Astrocyte of the spinal cord (primary cell): ENCODE data around the gene ANGEL1.

Source experiments
- DNase-seq: peaks from one replicate; pipeline ENCODE4 v3.0.0; 2011; ENCODE audit warnings: low read depth, low spot score
- H3K4me3 ChIP-seq: 2 replicates; pipeline ENCODE4 v1.5.1; 2011; ENCODE audit warnings: low read depth, mild to moderate bottlenecking, low read length, moderate library complexity
- in situ Hi-C: cut with HindIII; loops from 2 replicates; pipeline ENCODE4 v1.10.0; 2017; ENCODE audit warnings: low sequenced_read_pairs
- TF ChIP-seq, protein P1 (sequence below): IDR thresholded peaks from 2 replicates; pipeline ENCODE4 v1.5.1; 2012; ENCODE audit warnings: low read depth, mild to moderate bottlenecking, low read length, inconsistent platforms

ANGEL1 gene

GRCh38 chr14:76810953-76811400 is 1.7 kb downstream of the ANGEL1 start:
- TF ChIP-seq, protein P1, sequence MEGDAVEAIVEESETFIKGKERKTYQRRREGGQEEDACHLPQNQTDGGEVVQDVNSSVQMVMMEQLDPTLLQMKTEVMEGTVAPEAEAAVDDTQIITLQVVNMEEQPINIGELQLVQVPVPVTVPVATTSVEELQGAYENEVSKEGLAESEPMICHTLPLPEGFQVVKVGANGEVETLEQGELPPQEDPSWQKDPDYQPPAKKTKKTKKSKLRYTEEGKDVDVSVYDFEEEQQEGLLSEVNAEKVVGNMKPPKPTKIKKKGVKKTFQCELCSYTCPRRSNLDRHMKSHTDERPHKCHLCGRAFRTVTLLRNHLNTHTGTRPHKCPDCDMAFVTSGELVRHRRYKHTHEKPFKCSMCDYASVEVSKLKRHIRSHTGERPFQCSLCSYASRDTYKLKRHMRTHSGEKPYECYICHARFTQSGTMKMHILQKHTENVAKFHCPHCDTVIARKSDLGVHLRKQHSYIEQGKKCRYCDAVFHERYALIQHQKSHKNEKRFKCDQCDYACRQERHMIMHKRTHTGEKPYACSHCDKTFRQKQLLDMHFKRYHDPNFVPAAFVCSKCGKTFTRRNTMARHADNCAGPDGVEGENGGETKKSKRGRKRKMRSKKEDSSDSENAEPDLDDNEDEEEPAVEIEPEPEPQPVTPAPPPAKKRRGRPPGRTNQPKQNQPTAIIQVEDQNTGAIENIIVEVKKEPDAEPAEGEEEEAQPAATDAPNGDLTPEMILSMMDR: peak; percentile 67
- peak; percentile 35 for DNase-seq
- in situ Hi-C loops: no loop called here

GRCh38 chr14:76810525-76810924 is 2.2 kb downstream of the ANGEL1 start:
- in situ Hi-C loops: no loop called here
- no peak overlapping the region for H3K4me3 ChIP-seq
- TF ChIP-seq, protein P1: no peak
- DNase-seq: no peak

More at GRCh38 chr14:76810953-76811400, 1.7 kb downstream of the ANGEL1 start:
- H3K4me3 ChIP-seq: peak overlapping the region; percentile 4

DNA sequence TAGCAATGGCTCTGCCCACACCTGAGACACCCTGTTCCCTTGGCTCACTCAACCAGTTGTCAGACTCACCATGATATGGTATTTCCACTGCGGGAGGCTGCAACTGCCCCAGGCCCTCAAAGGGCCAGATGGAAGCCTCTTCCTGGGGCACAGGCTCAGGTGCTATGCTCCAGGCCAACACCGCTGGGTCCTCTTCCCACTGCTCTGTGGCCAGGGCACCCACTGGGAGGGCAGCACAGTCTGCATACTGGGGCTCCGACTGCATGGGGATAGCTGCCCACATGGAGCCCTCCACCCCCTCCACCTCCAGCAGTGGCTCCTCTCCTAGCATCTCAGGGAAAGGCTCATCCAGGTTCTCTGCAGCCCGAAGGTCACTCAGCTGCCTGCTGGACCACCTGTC is 3.7 kb downstream of the ANGEL1 start:
- DNase-seq: no peak
- in situ Hi-C loops: no loop called here
- H3K4me3 ChIP-seq: no peak overlapping the region
- TF ChIP-seq, protein P1: no peak

DNA sequence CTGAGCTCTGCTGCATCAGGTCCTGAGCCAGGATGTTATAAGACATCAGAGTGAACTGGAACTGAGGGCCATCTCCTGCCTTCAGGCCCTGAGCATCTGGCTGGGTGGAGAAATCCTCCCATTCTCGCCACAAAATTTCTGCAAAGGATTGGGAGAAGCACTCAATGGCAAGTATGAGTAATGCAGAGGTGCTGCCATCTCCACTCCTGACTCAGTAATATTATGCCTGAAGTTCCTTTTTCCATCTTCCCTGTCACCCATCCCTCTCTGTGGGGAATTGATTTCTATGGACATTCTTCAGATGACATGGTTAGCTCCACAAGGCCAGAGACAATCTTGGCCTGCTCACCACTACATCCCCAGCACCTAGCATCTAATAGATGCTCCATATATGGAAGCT is 4.7 kb downstream of the ANGEL1 start:
- no peak for DNase-seq
- TF ChIP-seq, protein P1: no peak
- H3K4me3 ChIP-seq: no peak overlapping the region
- in situ Hi-C loops: no loop called here

GRCh38 chr14:76806446-76806845 is 6.2 kb downstream of the ANGEL1 start:
- no peak overlapping the region for H3K4me3 ChIP-seq
- in situ Hi-C loops: no loop called here
- TF ChIP-seq, protein P1: no peak
- no peak for DNase-seq

GRCh38 chr14:76793956-76794355 is 18.7 kb downstream of the ANGEL1 start:
- H3K4me3 ChIP-seq: no peak overlapping the region
- TF ChIP-seq, protein P1: no peak
- in situ Hi-C loops: no loop called here
- DNase-seq: no peak

DNA sequence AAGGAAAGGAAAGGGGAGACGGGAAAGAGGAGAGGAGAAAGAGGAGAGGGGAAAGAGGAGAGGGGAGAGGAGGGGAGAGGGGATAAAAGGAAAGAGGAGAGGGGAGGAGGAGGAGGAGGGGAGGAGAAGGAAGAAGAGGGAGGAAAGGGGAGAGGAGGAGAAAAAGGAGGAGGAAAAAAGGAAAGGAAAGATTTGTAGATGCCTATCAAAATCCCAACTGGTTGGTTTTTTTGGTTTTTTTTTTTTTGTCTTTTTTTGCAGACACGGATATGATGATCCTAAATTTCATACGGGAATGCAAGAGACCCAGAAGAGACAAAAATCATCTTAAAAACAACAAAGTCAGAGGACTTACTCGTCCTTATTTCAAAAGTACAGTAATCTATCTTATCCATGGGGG is 19.4 kb downstream of the ANGEL1 start:
- H3K4me3 ChIP-seq: no peak overlapping the region
- in situ Hi-C loops: no loop called here
- no peak for DNase-seq
- TF ChIP-seq, protein P1: no peak
